GM20000 (cell line): ENCODE measurements around the gene RND2.

ENCODE experiments used
- DNase-seq: peaks from one replicate; pipeline ENCODE4 v3.0.0; 2012; ENCODE audit warnings: low spot score
- CTCF ChIP-seq: IDR thresholded peaks from 2 replicates; pipeline ENCODE4 v1.5.1; 2012; ENCODE audit warnings: mild to moderate bottlenecking, control low read depth; ENCODE audit errors: extremely low read depth, missing control alignments

The RND2 gene

DNA sequence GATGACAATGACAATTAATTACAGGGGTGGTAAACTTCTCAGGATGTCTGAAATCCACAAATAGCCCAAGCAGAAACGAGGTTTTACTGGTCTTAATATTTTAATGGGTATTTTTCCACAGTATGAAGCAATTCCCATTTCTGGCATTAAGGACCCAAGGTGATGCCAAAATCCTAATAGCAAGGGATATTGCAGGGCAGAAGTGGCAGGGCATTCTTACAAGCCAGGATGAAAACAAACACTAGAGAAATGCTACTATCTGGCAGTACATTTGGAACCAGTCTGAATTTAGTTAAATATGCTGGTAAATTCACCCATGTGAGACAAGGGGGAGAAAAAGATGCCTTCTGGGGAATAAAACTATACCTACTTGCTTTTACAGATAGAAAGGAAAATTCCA is 45.2 kb downstream of the RND2 start:
- no peak for DNase-seq
- no peak for TF ChIP-seq CTCF

DNA sequence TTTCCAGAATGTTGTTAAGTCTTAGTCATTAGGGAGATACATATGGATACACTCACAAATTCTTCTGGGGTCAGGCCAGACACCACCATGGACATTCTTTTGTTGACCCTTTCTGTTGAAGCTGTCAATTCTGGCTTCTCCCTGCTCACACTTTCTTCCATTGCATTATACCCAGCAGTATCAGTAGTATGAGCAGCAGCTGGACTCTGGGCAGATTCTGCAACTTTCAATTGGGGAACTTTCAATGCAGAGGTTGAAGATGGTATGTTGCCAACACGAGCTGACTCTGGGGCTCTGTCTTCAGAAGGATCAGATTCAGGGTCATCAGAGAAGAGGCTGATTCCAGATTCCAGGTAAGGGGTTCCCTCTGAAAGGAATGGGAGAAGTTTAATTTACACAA is 45.8 kb downstream of the RND2 start:
- TF ChIP-seq CTCF = no peak
- no peak for DNase-seq

- no peak for DNase-seq
- TF ChIP-seq CTCF = no peak
Measured at GRCh38 chr17:43074869-43075268, 49.8 kb downstream of the RND2 start.

DNA sequence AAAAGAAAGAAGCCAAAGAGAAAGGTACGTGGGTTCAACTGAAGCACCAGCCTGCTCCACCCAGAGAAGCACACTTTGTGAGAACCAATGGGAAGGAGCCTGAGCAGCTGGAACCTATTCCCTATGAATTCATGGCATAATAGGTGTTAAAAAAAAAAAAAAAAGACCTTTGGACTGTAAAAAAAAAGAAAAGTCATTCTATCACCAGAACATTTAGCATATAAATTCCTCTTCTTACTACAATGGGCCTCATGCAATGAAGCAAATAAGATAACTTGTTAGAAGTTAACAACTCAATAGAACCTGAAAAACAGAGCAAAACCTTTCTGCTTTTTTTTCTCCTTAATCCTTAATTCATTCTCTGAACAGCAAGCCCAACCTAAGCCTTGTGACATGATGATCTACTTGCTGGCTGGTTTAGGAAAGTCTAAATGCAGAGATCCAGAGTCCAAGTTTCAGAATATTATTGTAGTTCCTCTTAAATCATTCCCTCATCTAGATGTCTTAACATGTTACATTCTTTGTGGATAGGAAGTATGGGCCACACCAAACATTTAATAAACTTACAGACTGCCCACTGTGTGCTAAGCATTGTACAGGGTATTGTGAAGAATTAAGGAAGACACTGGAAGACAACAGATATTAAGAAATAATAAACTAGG is 54.7 kb downstream of the RND2 start:
- DNase-seq = no peak
- TF ChIP-seq CTCF = no peak
